ENCODE data around the gene GLT1D1.

Gene GLT1D1

GRCh38 chr12:128856791-128857078 lies 3.5 kb downstream of the GLT1D1 start:
- DNase-seq, result no peak
- TF ChIP-seq POLR2A (IDR thresholded peaks at IDR 0.05; ENCODE audit: low read length), result no peak
- no peak for TF ChIP-seq GATA1 (IDR thresholded peaks at IDR 0.05; ENCODE audit: low read depth, low read length)

- no peak for TF ChIP-seq POLR2A (IDR thresholded peaks at IDR 0.05; ENCODE audit: low read length)
- DNase-seq, result no peak
Measured at GRCh38 chr12:128857133-128857763, 4.0 kb downstream of the GLT1D1 start.

- no peak for DNase-seq
- no peak for TF ChIP-seq POLR2A (IDR thresholded peaks at IDR 0.05; ENCODE audit: low read length)
- no peak for TF ChIP-seq GATA1 (IDR thresholded peaks at IDR 0.05; ENCODE audit: low read depth, low read length)
Measured at GRCh38 chr12:128859311-128859710, 6.0 kb downstream of the GLT1D1 start.

- no peak for DNase-seq
- no peak for TF ChIP-seq POLR2A (IDR thresholded peaks at IDR 0.05; ENCODE audit: low read length)
- no peak for TF ChIP-seq GATA1 (IDR thresholded peaks at IDR 0.05; ENCODE audit: low read depth, low read length)
Measured at GRCh38 chr12:128861226-128862016, 8.1 kb downstream of the GLT1D1 start.

GRCh38 chr12:128863957-128864356 lies 10.7 kb downstream of the GLT1D1 start:
- no peak for DNase-seq
- TF ChIP-seq POLR2A (IDR thresholded peaks at IDR 0.05; ENCODE audit: low read length) (no peak), GATA1 (IDR thresholded peaks at IDR 0.05; ENCODE audit: low read depth, low read length) (no peak)

- TF ChIP-seq POLR2A (IDR thresholded peaks at IDR 0.05; ENCODE audit: low read length) (no peak), GATA1 (IDR thresholded peaks at IDR 0.05; ENCODE audit: low read depth, low read length) (no peak)
- DNase-seq, result no peak
Measured at GRCh38 chr12:128864516-128865186, 11.4 kb downstream of the GLT1D1 start.

GRCh38 chr12:128867466-128867865 lies 14.2 kb downstream of the GLT1D1 start:
- TF ChIP-seq POLR2A (IDR thresholded peaks at IDR 0.05; ENCODE audit: low read length) (no peak), GATA1 (IDR thresholded peaks at IDR 0.05; ENCODE audit: low read depth, low read length) (no peak)
- no peak for DNase-seq

- no peak for DNase-seq
- no peak for TF ChIP-seq POLR2A (IDR thresholded peaks at IDR 0.05; ENCODE audit: low read length)
- TF ChIP-seq GATA1 (IDR thresholded peaks at IDR 0.05; ENCODE audit: low read depth, low read length), result no peak
Measured at GRCh38 chr12:128871516-128871892, 18.2 kb downstream of the GLT1D1 start.

- no peak for DNase-seq
- TF ChIP-seq POLR2A (IDR thresholded peaks at IDR 0.05; ENCODE audit: low read length) (no peak), GATA1 (IDR thresholded peaks at IDR 0.05; ENCODE audit: low read depth, low read length) (no peak)
Measured at GRCh38 chr12:128872303-128872702, 19.0 kb downstream of the GLT1D1 start.

- TF ChIP-seq GATA1 (IDR thresholded peaks at IDR 0.05; ENCODE audit: low read depth, low read length) (no peak), POLR2A (IDR thresholded peaks at IDR 0.05; ENCODE audit: low read length) (no peak)
- DNase-seq, result no peak
Measured at GRCh38 chr12:128876559-128876958, 23.3 kb downstream of the GLT1D1 start.

GRCh38 chr12:128879898-128880764 lies 26.9 kb downstream of the GLT1D1 start:
- TF ChIP-seq POLR2A (IDR thresholded peaks at IDR 0.05; ENCODE audit: low read length), result no peak
- no peak for TF ChIP-seq GATA1 (IDR thresholded peaks at IDR 0.05; ENCODE audit: low read depth, low read length)
- no peak for DNase-seq

- TF ChIP-seq POLR2A (IDR thresholded peaks at IDR 0.05; ENCODE audit: low read length) (no peak), GATA1 (IDR thresholded peaks at IDR 0.05; ENCODE audit: low read depth, low read length) (no peak)
- DNase-seq, result no peak
Measured at GRCh38 chr12:128891856-128892255, 38.6 kb downstream of the GLT1D1 start.

- no peak for DNase-seq
- TF ChIP-seq POLR2A (IDR thresholded peaks at IDR 0.05; ENCODE audit: low read length), result no peak
- no peak for TF ChIP-seq GATA1 (IDR thresholded peaks at IDR 0.05; ENCODE audit: low read depth, low read length)
Measured at GRCh38 chr12:128903236-128903635, 50.0 kb downstream of the GLT1D1 start.

- DNase-seq, result no peak
- TF ChIP-seq POLR2A (IDR thresholded peaks at IDR 0.05; ENCODE audit: low read length) (no peak), GATA1 (IDR thresholded peaks at IDR 0.05; ENCODE audit: low read depth, low read length) (no peak)
Measured at GRCh38 chr12:128905003-128905544, 51.8 kb downstream of the GLT1D1 start.

Data from erythroblast (primary cell).